Posterior vena cava (tissue), 2 donors: ENCODE results near the gene PIAS4. TPM values are rescaled to one million over a fixed set of nuclear protein-coding genes. Genes with fewer than 3 reads are reported as not detected.

Source experiments
- DNase-seq: peaks from one replicate; pipeline ENCODE4 v3.0.0-alpha.2; 2020; ENCODE audit warnings: low spot score
- intact Hi-C, 2 donors: fragments of 100-400 bp; cut with DNase I; formaldehyde crosslinking; loops; one replicate each; pipeline versions ENCODE4 v1.14.1 to v1.14.2; 2022 to 2023
- total RNA-seq, 2 donors: library from RNA; stranded (reverse); fragmentation: NEBNext Ultra II Directional; extraction: Animal tissue kit (Norgen Biotek cat#: 25700); gene quantifications; one replicate each; pipeline ENCODE4 v1.2.1, GENCODE V29; 2021
- donor health status: DM: yes; HTN: yes; CAD: no.
- donor health status: DM: yes; HTN: yes; CAD: no.

The PIAS4 gene
- total RNA-seq, 2 donors from 2014 or later = 14.4 to 16.1 TPM

DNA sequence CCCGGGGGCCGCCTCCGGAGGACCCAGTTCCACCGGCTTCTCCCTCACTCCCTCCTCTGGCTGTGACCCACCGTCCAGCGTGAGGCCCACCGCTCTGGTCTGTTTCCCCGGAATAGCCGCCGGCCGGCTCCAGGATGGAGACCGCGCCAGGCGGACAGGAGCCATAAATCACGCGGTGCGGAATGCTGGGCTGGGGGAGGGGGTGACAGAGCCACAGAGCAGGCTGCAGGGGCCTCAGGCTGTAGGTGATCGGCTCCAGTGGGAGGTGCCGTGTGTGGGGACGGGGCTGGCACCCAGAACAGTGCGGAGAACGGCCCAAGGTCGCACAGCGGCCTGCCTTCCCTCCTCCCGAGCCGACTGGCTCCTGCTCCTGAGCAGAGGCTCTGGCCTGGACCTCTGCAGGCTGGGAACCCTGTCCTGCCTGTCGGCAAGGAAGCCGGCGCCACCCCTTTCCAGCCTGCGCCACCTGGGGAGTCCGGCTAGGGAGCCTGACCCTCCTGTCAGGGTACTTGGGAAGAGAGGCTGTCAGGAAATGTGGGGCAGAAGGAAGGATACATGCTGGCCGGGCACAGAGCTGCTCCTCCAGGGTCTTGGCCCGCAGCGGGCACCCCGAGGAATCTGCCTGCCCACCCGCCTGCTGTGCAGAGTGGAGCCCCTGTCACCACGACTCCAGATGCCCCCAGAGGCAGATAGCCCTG lies 8.3 kb downstream of the PIAS4 start:
- no peak for DNase-seq
- intact Hi-C loops = no loop called here

DNA sequence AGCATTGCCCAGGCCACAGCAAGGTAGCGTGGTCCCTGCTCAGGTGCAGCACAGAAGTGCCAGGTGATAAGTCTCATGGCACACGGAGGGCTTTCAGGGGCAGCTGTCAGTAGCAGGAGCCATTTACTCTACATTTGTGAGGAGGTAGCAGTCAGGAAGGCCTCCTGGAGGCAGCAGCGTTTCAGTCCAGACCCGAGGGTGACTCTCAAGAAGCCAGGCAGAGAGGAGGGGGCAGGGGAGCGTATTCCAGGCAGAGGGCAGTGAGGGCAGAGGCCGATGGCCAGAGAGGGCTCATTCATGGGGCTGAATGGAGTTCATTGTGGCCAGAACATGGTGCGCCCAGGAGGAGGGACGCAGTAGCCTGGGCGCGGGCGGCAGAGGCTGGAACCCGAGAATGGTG lies 8.9 kb downstream of the PIAS4 start:
- intact Hi-C loops = no loop called here
- no peak for DNase-seq

DNA sequence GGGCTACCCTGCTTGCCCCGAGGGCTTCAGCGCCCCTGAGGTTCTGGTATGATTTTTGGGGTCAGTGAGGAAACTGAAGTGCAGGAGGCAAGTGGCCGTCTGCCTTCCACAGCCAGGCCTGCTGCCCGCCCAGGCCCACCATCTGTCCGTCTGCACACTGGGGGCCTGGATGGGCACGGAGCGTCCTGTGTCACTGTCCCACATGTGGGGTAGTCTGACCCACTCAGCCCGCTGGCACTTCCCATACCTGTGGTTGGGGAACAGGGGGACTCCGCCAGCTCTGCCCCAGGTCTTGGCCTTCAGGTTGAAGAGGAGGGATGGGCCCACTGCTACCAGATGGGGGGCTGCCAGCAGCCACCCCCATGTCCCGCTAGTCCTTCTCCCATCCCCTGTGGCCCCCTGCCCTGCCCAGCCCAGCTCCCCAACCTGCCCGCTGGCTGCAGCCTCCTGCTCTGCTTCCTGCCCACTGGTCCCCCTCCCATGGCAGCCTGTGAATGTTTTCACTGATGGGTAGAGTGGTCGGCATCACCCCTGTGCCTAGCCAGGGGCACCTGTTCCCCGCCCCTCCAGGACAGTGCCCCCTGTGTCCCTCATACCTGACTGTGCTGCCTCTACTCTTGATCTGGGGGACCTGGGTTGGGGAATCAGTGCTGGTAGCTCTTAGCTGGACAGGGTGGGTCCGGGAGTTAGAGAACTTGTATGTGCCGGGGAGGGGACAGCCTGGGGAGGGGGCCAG lies 9.5 kb downstream of the PIAS4 start:
- intact Hi-C loops = no loop called here

DNA sequence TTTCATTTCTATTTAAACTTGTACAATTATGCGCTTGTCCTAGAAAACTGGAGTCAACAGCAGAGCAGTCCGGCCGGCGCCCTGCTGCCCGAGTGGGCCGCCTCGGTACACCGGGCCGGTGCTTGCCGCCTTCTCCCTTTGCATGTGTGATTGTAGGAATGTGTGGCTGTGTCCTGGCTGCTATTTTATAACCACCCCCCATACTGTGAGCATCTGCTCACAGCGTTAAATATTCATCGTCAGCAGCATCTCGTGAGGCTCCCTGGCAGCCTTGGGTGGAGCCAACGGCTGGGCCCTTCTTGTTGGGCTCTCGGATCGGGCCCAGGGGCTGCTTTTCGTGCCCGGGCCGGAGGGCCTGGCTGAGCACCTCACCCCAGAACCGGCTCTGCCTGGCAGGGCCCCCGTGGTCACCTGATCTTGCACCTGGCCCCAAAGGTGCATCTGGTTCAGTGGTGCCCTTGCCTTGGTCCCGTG lies 10.6 kb downstream of the PIAS4 start:
- no peak for DNase-seq
- intact Hi-C loops = no loop called here

More for the DNA sequence above, 9.5 kb downstream of the PIAS4 start:
- no peak for DNase-seq

DNA sequence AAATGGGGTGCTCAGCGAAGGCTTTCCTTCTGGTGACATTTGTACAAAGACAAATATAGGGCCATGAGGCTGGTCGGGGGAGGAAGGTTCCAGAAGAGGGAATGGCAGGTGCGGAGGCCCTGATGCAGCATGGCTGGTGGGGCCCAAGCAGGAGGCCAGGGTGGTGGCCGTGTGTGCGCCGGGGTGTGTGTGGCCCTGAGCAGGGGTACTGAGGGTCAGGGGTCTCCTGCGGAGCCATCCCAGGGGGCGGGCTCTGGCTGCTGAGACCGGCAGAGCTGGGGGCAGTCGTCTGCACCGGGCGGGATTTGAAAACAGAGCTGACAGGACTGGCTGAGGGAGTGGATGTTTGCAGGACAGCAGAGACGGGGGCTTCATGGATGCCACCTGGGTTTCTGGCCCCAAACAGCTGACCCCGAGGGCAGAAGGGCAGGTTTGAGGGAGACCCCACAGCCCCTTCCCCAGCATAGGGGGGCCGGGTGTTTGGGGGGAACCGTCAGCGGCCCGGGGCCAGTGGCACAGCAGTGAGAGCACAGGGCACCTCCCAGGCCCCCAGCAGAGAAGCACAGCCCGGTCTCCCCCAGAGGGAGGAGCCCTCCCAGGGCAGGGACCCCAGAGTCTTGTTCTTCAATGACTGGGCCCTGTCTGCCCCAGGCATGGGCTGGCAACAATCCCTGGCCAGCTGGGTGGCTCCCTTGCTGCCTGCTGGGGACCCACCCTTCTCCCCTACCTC lies 11.4 kb downstream of the PIAS4 start:
- intact Hi-C loops = no loop called here
- DNase-seq = no peak

DNA sequence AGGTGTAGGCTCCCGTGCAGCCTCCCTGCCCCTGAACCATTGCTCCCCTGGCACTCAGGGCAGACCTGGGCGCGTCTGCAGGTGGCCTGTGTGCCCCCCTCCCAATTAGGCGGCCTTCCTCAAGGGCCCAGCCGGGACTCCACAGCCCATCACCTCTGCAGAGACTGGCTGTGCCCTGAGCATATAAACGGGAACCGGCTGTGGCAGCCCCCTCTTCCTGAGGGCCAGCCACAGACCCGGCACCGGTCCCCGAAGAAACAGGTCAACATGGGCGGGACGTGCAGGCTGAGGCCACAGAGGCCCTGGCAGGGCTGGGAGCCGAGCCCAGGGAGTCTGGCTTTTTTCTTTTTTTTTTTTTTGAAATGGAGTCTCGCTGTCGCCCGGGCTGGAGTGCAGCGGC lies 12.0 kb downstream of the PIAS4 start:
- intact Hi-C loops = no loop called here
- DNase-seq = no peak

DNA sequence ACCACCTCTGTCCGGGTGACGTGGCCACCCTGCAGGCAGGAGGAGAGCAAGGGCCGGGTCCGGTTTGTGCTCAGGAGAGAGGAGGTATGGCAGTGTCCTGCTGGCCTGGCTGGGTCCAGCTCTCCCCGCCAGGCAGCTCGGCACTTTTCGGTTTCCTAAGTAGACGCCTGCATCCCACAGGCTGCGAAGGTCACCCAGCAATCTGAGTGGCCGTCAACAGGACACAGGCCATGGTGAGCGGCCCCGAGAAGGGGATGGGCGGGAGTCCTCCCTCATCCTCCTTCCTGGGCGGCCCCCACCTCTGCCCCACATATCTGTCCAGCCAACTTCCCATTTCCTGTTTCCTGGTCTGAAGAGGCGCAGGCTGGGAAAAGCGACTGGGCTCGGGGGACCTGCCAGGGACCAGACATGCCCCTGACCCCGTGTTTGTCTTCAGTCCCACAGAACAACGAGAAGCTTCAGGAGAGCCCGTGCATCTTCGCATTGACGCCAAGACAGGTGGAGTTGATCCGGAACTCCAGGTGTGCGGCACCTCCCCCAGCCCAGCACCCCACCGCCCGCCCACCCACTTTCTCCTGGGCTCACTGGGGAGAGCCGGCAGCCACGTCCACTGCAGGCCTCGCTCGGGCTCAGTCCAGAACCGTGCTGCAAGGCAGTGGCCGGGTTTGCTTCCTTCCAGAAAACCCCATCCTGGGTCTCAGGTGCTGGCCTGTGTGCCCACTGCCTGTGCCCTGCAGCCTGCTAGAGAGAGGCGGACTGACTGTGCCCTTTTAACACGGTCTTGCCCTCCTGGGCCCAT lies 16.3 kb downstream of the PIAS4 start:
- DNase-seq = no peak
- intact Hi-C loops = no loop called here

DNA sequence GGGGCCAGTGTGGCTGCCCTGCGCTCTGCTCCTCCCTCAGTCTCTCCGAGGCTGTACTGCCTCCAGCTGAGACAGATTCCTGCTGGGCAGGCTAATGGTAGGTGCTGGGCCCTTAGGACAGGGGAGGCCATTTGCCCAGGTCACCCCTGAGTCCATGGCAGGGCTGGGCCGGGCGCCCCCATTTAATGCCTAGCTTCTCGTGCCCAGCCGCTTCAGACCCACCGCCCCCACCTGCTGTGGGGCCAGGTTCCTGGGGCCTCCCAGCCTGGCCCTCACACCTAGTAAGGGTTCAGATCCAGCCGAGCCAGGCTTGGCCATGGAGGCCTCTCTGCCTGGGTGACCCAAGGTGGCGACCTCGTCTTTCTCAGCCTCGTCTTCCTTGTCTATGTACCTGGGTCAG lies 17.8 kb downstream of the PIAS4 start:
- no peak for DNase-seq
- intact Hi-C loops = no loop called here

DNA sequence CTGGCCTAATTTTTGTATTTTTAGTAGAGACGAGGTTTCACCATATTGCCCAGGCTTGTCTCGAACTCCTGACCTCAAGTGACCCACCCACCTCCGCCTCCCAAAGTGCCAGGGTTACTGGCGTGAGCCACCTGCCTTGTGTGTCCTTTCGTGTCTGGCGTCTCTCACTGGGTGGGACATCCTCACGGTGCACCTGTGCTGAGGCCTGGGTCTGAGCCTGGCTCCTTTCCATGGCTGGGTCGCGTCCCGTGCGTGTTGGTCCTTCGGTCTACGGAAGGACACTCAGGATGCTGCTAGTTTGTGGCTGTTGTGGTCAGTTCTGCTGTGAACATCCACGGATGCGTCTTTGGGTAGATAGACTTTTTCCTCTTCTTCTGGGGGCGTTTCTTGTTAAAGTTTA lies 19.6 kb downstream of the PIAS4 start:
- intact Hi-C loops = no loop called here
- DNase-seq = no peak

DNA sequence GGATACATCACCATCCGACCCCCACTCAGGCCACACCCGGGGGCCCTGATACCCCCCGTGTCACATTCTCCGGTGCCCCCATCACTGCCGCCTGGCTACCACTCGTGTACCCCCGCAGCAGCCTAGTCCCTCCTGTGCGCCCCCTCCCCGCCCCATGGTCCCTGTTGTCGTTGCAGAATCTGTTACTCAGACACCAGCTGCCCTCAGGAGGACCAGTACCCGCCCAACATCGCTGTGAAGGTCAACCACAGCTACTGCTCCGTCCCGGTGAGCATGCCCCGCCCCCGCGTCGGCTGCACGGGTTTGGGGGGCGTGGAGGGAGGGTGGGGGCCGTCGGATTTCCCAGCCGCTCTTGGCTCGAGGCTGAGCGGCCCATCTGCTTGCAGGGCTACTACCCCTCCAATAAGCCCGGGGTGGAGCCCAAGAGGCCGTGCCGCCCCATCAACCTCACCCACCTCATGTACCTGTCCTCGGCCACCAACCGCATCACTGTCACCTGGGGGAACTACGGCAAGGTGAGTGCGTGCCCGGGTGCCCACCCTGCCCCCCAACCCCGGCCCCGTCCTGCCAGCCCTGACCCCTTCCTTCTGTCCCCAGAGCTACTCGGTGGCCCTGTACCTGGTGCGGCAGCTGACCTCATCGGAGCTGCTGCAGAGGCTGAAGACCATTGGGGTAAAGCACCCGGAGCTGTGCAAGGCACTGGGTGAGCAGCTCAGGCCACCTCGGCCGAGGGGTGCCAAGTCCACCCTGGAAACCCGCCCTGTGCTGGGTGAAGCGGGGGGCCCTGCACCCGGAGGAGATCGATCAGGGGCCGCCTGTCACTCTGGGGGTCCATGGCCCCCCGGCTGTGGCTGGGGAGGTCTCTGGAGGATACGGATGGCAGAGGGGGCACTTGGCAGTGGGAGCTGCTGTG lies 21.1 kb downstream of the PIAS4 start:
- DNase-seq = no peak
- intact Hi-C loops = no loop called here

DNA sequence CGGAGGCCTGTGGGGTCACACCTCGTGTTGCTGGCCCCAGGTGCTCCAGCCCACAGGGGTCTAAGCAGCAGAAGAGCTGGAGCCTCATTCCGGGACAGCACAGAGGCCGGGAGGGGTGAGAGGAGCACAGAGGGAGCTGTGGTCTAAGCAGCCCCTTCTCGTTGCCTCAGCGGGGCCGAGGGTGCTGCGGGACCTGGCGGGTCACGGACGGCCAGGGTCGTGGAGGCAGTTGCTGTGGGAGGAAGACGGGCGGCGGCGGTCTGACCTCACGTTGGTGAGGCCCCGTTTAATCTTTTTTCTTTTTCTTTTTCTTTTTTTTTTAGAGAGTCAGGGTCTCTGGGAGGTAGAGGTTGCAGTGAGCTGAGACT lies 21.7 kb downstream of the PIAS4 start:
- intact Hi-C loops = no loop called here
- DNase-seq = no peak

DNA sequence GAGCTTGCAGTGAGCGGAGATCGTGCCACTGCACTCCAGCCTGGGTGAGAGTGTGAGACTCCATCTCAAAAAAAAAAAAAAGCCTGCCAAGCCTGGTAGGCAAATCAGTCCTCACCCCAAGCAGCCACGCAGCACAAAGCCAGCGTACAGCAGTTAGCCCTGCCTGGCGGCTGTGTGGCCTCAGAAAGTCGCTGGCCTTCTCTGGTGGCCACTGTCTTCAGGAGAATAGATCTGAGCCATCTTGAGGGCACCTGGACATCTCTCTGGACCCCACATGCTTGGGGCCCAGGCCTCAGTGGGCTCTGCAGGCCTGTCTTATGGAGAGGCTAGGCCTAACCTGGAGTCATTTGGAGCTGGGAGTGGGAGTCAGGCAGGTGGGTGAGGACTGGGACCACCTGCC lies 23.0 kb downstream of the PIAS4 start:
- intact Hi-C loops = no loop called here
- DNase-seq = no peak

DNA sequence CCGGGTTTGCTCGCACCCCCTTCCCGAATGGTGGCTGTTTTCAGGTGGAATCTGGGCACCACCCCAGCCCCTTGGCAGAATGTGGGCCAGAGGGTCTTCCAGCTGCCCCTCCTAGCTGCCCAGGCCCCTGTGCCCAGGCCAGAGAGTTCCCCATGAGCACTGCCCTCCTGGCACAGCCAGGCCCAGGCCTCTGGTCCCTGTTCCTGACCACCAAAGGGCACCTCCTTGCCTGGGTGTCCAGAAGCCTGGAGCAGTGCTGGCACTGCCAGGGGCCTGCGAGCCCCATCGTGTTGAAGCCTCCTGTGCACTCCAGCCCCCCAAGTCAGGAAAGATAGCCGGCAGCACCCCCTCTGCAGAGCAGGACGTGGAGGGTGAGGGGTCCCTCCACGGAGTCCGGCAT lies 23.4 kb downstream of the PIAS4 start:
- no peak for DNase-seq
- intact Hi-C loops = no loop called here

DNA sequence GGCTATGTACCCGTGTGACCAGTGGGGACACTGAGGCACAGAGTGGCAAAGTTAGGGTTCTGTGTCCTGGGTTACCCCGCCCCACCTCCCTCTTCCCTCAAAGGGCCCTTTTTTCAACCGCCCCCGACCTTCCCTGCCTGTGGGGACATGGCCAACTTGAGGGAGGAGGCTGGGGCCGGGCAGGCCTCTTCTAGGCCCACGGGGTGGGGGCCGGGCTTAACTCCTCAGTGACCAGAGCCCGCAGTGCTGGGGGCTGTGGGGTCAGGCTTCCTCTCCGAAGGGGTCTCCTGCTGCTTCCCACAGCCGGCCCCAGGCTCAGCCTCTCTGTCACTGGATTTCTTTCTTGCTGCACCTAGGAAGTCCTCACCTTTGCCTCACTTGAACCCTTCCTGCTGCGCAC lies 23.9 kb downstream of the PIAS4 start:
- DNase-seq = no peak
- intact Hi-C loops = no loop called here

DNA sequence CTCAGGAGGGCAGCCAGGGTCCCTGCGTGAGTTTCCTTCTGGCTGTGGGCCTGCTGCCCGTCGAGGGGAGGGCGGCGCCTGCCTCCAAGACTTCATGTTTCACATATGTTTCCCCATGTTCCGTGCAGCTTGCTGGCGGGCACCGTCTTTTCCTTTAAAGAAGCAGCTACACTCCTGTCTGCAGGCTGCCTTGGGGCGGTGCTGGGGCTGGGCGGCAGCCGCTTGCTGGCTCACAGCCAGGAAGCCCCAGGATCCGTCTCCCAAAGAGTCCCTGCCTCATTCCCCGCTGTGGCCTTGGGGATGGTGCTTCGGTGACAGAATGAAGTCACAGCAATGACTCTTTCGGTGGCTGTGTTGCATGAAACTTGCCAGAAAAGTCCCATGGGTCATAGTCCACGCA lies 24.9 kb downstream of the PIAS4 start:
- DNase-seq = no peak
- intact Hi-C loops = no loop called here

DNA sequence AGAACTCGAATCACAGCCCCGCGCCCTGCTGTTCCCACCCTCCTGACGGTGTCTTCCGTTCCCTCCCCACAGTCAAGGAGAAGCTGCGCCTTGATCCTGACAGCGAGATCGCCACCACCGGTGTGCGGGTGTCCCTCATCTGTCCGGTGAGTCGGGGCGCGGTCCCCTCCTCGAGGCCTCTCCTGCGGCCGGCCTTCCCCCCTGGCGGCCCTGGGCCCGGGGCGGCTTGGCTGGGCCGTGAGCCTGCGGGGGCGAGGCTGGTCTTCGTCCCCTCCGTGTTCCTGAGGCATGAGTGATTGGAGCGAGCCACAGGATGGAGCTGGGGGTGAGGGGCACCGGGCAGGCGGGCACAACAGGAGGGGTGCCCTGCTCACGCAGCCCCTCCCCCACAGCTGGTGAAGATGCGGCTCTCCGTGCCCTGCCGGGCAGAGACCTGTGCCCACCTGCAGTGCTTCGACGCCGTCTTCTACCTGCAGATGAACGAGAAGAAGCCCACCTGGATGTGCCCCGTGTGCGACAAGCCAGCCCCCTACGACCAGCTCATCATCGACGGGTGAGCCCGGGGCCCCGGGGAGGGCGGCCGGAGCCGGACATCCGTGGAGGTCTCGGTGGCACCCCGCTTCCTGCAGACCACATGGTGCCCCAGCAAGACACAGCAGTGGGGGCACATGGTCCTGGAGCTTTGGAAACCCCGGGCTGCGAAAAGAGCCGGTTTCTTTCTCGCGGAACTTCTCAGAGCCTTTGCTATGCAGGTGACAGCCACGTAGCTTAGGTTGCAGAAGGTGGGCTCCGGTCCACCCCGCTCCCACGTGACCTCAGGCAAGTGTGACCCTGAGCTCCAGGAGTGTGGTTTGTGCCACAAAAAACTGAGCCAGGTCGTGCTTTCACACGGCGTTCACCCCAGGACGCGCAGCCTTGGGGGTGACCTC lies 25.8 kb downstream of the PIAS4 start:
- no peak for DNase-seq
- intact Hi-C loops = no loop called here
